Islet of Langerhans (tissue), 1 donor: ENCODE data around the gene PAK6.

ENCODE experiments used
- FAIRE-seq: peaks from one replicate; lab custom pipeline; 2011; peaks lifted over from hg19 to GRCh38; lab: Jason Lieb, UNC

PAK6 gene

GRCh38 chr15:40238532-40239403, at the start of gene PAK6:
Gene PAK6, plus strand, starts transcription at chr15:40239063. Its CDS starts 25,723 bp downstream, at chr15:40264786.
- FAIRE-seq, result peak; percentile 51

- FAIRE-seq, result no peak
Measured at GRCh38 chr15:40190591-40190990, 48.3 kb upstream of the PAK6 start.

GRCh38 chr15:40192942-40193341, 45.9 kb upstream of the PAK6 start:
- no peak for FAIRE-seq

GRCh38 chr15:40197434-40197833, 41.4 kb upstream of the PAK6 start:
- FAIRE-seq, result no peak

GRCh38 chr15:40198355-40199085, 40.3 kb upstream of the PAK6 start:
- no peak for FAIRE-seq

- FAIRE-seq, result no peak
Measured at GRCh38 chr15:40204100-40204499, 34.8 kb upstream of the PAK6 start.

- peak; percentile 95 for FAIRE-seq
Measured at GRCh38 chr15:40217166-40217824, 21.6 kb upstream of the PAK6 start.

- no peak for FAIRE-seq
Measured at GRCh38 chr15:40219801-40220200, 19.1 kb upstream of the PAK6 start.

GRCh38 chr15:40222131-40222530, 16.7 kb upstream of the PAK6 start:
- FAIRE-seq, result no peak

GRCh38 chr15:40226736-40227135, 12.1 kb upstream of the PAK6 start:
- FAIRE-seq, result no peak

- FAIRE-seq, result no peak
Measured at GRCh38 chr15:40229316-40229715, 9.5 kb upstream of the PAK6 start.

GRCh38 chr15:40229956-40230355, 8.9 kb upstream of the PAK6 start:
- no peak for FAIRE-seq

GRCh38 chr15:40232625-40233070, 6.2 kb upstream of the PAK6 start:
- no peak for FAIRE-seq

GRCh38 chr15:40233727-40234577, 4.9 kb upstream of the PAK6 start:
- FAIRE-seq, result no peak

- no peak for FAIRE-seq
Measured at GRCh38 chr15:40234783-40235182, 4.1 kb upstream of the PAK6 start.

GRCh38 chr15:40235201-40235885, 3.5 kb upstream of the PAK6 start:
- no peak for FAIRE-seq

GRCh38 chr15:40239404-40239692, 485 bp downstream of the PAK6 start:
- no peak for FAIRE-seq

GRCh38 chr15:40239693-40240618, 1.1 kb downstream of the PAK6 start:
- no peak for FAIRE-seq

- FAIRE-seq, result no peak
Measured at GRCh38 chr15:40240619-40241221, 1.9 kb downstream of the PAK6 start.
